ENCODE results near the gene TMEM150B. TPM values are rescaled to one million over a fixed set of nuclear protein-coding genes. Genes with fewer than 3 reads are reported as not detected.

The TMEM150B gene
- total RNA-seq, 1 donor from 2014 or later: not detected

DNA sequence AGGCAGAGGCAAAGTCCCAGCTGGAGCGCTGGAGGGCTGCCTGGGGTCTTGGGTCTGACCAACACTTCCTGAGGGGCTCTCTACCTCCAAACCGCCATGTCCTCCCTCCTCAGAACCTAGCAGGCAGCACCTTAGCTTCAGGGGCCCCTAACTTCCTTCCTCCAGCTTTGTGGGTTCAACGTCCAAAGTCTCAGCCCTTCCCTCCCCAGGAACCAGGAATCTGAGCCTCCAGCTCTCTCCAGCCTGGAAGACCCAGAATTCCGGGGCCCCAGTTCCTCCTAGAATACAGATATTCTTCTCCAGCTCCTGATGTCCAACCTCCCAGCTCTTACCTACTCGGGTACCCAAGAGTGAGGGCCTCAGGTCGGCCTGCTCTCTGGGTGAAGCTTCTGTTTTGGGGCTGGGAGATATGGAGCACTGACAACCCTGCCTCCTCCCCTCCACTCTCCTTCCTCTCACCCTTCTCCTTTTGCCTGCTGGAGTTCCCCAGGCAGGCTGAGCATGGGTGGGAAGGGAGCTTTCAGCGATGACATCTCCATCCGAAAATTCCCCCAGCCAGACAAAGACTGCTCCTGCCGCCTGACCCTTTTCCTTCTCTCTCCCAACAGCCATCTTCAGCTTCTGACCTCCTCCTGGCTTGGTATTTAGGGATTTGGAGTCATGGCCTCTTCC lies 3.5 kb downstream of the TMEM150B start:
- Histone ChIP-seq H3K9me3 (ENCODE audit: insufficient read depth, low read depth, low read length) (no peaks in the 10 kb centered on the region), H4K20me1 (ENCODE audit: insufficient read depth, low read length) (no peaks in the 10 kb centered on the region), H3K4me3 (ENCODE audit: insufficient read depth, low read depth, low read length) (no peak overlapping the region), H3K27ac (ENCODE audit: low read depth, low read length) (no peak overlapping the region), H2AFZ (ENCODE audit: low read depth, low read length) (no peak overlapping the region), H3K27me3 (ENCODE audit: insufficient read depth, low read length) (no peaks in the 10 kb centered on the region), H3K79me2 (ENCODE audit: insufficient read depth, low read length) (no peaks in the 10 kb centered on the region), H3K4me2 (ENCODE audit: low read length) (no peak overlapping the region), H3K4me1 (ENCODE audit: insufficient read depth, low read length) (no peaks in the 10 kb centered on the region), H3K9ac (ENCODE audit: low read length) (no peak overlapping the region), H3K36me3 (ENCODE audit: insufficient read depth, low read length) (no peaks in the 10 kb centered on the region)
- FAIRE-seq: no peak
- peak overlapping the region; percentile 62 for H3K27ac Mint-ChIP-seq (ENCODE audit: unreplicated experiment)
- DNase-seq (ENCODE audit: low read depth): no peak
- H3K4me3 Mint-ChIP-seq (ENCODE audit: unreplicated experiment): no peak overlapping the region
- H3K36me3 Mint-ChIP-seq (ENCODE audit: low read depth, unreplicated experiment): no peaks in the 10 kb centered on the region
- H3K27me3 Mint-ChIP-seq (ENCODE audit: low read depth, unreplicated experiment): peaks cover 22% of the 10 kb centered on the region
- peaks cover 1% of the 10 kb centered on the region for H3K4me1 Mint-ChIP-seq (ENCODE audit: low read depth, unreplicated experiment)
- no peaks in the 10 kb centered on the region for H3K9me3 Mint-ChIP-seq (ENCODE audit: unreplicated experiment)
- TF ChIP-seq EZH2 (IDR thresholded peaks at IDR 0.05; ENCODE audit: insufficient read depth, low read length): no peak
- TF ChIP-seq, protein P1, sequence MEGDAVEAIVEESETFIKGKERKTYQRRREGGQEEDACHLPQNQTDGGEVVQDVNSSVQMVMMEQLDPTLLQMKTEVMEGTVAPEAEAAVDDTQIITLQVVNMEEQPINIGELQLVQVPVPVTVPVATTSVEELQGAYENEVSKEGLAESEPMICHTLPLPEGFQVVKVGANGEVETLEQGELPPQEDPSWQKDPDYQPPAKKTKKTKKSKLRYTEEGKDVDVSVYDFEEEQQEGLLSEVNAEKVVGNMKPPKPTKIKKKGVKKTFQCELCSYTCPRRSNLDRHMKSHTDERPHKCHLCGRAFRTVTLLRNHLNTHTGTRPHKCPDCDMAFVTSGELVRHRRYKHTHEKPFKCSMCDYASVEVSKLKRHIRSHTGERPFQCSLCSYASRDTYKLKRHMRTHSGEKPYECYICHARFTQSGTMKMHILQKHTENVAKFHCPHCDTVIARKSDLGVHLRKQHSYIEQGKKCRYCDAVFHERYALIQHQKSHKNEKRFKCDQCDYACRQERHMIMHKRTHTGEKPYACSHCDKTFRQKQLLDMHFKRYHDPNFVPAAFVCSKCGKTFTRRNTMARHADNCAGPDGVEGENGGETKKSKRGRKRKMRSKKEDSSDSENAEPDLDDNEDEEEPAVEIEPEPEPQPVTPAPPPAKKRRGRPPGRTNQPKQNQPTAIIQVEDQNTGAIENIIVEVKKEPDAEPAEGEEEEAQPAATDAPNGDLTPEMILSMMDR (IDR thresholded peaks at IDR 0.05; ENCODE audit: insufficient read depth, low read depth, low read length): no peak

DNA sequence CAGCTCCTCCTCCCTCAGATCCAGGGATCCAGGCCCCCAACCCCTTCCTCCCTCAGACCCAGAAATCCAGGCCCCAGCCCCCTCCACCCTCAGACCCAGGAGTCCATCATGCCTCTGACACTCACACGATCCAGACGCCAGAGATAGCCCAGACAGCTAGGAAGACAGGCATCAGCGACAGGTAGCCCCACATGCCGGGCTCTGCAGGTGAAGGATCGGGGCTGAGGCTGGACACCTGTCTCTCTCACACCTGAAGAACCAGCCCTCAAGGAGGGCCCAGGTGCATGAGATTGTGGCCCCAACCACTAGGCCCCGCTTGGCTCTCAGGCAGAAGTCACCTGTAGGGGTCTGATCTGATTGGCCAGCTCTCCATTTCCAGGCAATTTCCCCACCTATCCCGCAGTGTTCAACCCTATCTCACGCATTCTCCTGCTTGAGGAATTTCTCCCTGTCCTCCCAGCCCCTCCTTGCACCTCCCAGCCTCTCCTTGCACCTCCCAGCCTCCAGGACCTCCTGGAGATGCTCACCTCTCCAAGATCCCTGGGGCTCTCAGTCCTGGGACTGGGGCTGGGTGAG lies 4.2 kb downstream of the TMEM150B start:
- Mint-ChIP-seq H3K27ac (ENCODE audit: unreplicated experiment) (no peak overlapping the region), H3K27me3 (ENCODE audit: low read depth, unreplicated experiment) (peaks cover 22% of the 10 kb centered on the region), H3K36me3 (ENCODE audit: low read depth, unreplicated experiment) (no peaks in the 10 kb centered on the region), H3K4me3 (ENCODE audit: unreplicated experiment) (no peak overlapping the region), H3K9me3 (ENCODE audit: unreplicated experiment) (no peaks in the 10 kb centered on the region), H3K4me1 (ENCODE audit: low read depth, unreplicated experiment) (peaks cover 1% of the 10 kb centered on the region)
- H3K27ac ChIP-seq (ENCODE audit: low read depth, low read length): no peak overlapping the region
- no peaks in the 10 kb centered on the region for H3K36me3 ChIP-seq (ENCODE audit: insufficient read depth, low read length)
- no peaks in the 10 kb centered on the region for H3K79me2 ChIP-seq (ENCODE audit: insufficient read depth, low read length)
- H3K27me3 ChIP-seq (ENCODE audit: insufficient read depth, low read length): no peaks in the 10 kb centered on the region
- FAIRE-seq: no peak
- DNase-seq (ENCODE audit: low read depth): no peak
- no peaks in the 10 kb centered on the region for H3K9me3 ChIP-seq (ENCODE audit: insufficient read depth, low read depth, low read length)
- H3K4me1 ChIP-seq (ENCODE audit: insufficient read depth, low read length): no peaks in the 10 kb centered on the region
- H3K4me2 ChIP-seq (ENCODE audit: low read length): no peak overlapping the region
- TF ChIP-seq EZH2 (IDR thresholded peaks at IDR 0.05; ENCODE audit: insufficient read depth, low read length): no peak
- TF ChIP-seq, protein P1 (IDR thresholded peaks at IDR 0.05; ENCODE audit: insufficient read depth, low read depth, low read length): no peak
- H3K9ac ChIP-seq (ENCODE audit: low read length): no peak overlapping the region
- no peak overlapping the region for H2AFZ ChIP-seq (ENCODE audit: low read depth, low read length)
- H3K4me3 ChIP-seq (ENCODE audit: insufficient read depth, low read depth, low read length): no peak overlapping the region
- H4K20me1 ChIP-seq (ENCODE audit: insufficient read depth, low read length): no peaks in the 10 kb centered on the region

DNA sequence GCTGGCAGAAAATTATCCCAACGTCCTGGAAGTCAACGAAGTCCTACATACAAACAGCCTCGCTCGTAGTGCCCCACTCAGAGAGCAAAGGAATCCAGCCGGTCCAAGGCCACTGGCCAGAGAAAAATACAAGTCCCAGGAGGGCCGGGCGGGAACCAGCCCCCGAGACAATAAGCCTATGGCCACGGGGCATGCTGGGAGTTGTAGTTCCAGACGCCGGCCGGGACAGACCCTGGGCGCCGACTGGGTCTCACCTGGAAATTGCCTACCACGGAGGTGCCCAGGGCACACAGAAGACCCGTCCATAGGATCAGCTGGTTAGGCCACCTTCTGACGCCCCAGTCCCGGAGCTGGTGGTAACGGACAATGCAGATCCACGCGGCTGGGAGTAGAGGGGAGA lies 5.4 kb downstream of the TMEM150B start:
- Histone ChIP-seq H3K9ac (ENCODE audit: low read length) (no peak overlapping the region), H3K4me2 (ENCODE audit: low read length) (peak overlapping the region; percentile 69), H2AFZ (ENCODE audit: low read depth, low read length) (peak overlapping the region; percentile 87), H3K4me1 (ENCODE audit: insufficient read depth, low read length) (no peaks in the 10 kb centered on the region), H3K27me3 (ENCODE audit: insufficient read depth, low read length) (no peaks in the 10 kb centered on the region), H3K27ac (ENCODE audit: low read depth, low read length) (no peak overlapping the region), H4K20me1 (ENCODE audit: insufficient read depth, low read length) (no peaks in the 10 kb centered on the region), H3K9me3 (ENCODE audit: insufficient read depth, low read depth, low read length) (no peaks in the 10 kb centered on the region), H3K79me2 (ENCODE audit: insufficient read depth, low read length) (no peaks in the 10 kb centered on the region), H3K4me3 (ENCODE audit: insufficient read depth, low read depth, low read length) (no peak overlapping the region), H3K36me3 (ENCODE audit: insufficient read depth, low read length) (no peaks in the 10 kb centered on the region)
- H3K4me3 Mint-ChIP-seq (ENCODE audit: unreplicated experiment): peak overlapping the region; percentile 34
- no peaks in the 10 kb centered on the region for H3K36me3 Mint-ChIP-seq (ENCODE audit: low read depth, unreplicated experiment)
- TF ChIP-seq, protein P1 (IDR thresholded peaks at IDR 0.05; ENCODE audit: insufficient read depth, low read depth, low read length): no peak
- no peak for TF ChIP-seq EZH2 (IDR thresholded peaks at IDR 0.05; ENCODE audit: insufficient read depth, low read length)
- H3K9me3 Mint-ChIP-seq (ENCODE audit: unreplicated experiment): no peaks in the 10 kb centered on the region
- H3K27me3 Mint-ChIP-seq (ENCODE audit: low read depth, unreplicated experiment): peaks cover 22% of the 10 kb centered on the region
- no peak for FAIRE-seq
- H3K4me1 Mint-ChIP-seq (ENCODE audit: low read depth, unreplicated experiment): peaks cover 1% of the 10 kb centered on the region
- no peak overlapping the region for H3K27ac Mint-ChIP-seq (ENCODE audit: unreplicated experiment)
- DNase-seq (ENCODE audit: low read depth): no peak

Data from astrocyte (in vitro differentiated cells and primary cell).